Lower leg skin (tissue), 4 donors: Measurements from ENCODE around the gene FOXD2. TPM values are rescaled to one million over a fixed set of nuclear protein-coding genes. Genes with fewer than 3 reads are reported as not detected.

Experiments
- DNase-seq, 2 donors: peaks; one replicate each; pipeline ENCODE4 v3.0.0-alpha.2; 2019; ENCODE audit warnings: low spot score in 2 of 2
- H3K4me3 ChIP-seq: fragments of 200-600 bp; sonication (generic); 2 replicates; pipeline ENCODE4 v1.5.1; 2017; ENCODE audit warnings: mild to moderate bottlenecking, low read depth; ENCODE audit not compliant: poor library complexity, severe bottlenecking
- POLR2A ChIP-seq, 2 donors: fragments of 450-650 bp; IDR thresholded peaks; one replicate each; pipeline ENCODE4 v1.6.1; 2016 to 2017; ENCODE audit warnings: antibody characterized with exemption in 2 of 2, mild to moderate bottlenecking in 1 of 2, moderate library complexity in 1 of 2
- WGBS, 2 donors: methylation state at CpG; one replicate each; pipeline ENCODE4 v1.1.5; 2018; 5-methylcytosine and 5-hydroxymethylcytosine counted together
- intact Hi-C: fragments of 100-400 bp; cut with DNase I; formaldehyde crosslinking; loops from one replicate; pipeline ENCODE4 v1.15.0; 2023; ENCODE audit warnings: low total_unique reads
- total RNA-seq, 4 donors: library from RNA; depleted of rRNA; stranded (reverse); fragments of >200 nt; gene quantifications; one replicate each; pipeline ENCODE4 v1.1.0, GENCODE V29; 2016
- TF ChIP-seq, protein P1 (sequence below), 3 donors: fragments of 450-650 bp; IDR thresholded peaks; one replicate each; pipeline ENCODE4 v1.5.1; 2016; ENCODE audit warnings: antibody characterized with exemption in 3 of 3, mild to moderate bottlenecking in 3 of 3, moderate library complexity in 2 of 3

The FOXD2 gene
- total RNA-seq, 4 donors from 2014 or later = 0.13 to 0.56 (median 0.45) TPM; not detected in 1

DNA sequence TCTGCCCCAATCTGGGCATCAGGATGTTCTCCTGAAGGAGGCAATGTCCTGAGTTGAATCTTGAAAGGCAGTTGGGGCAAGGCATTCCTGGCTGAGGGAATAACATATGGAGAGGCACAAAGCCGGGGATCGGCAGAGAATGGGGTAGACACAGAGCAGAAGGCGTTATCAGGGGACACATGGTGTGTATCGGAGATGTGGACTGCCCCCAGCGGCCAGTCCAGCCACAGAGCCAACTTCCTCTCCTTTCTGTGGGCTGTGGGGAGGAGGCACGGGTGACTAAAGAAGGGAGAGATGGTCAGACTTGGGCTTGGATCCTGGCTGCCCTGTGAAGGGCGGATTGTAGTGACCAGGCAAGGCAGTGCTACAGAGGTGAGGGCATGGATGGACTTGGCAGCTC is 32.1 kb downstream of the FOXD2 start:
- intact Hi-C loops = no loop called here
- no peak overlapping the region for H3K4me3 ChIP-seq
- no peak for TF ChIP-seq POLR2A (IDR thresholded peaks at IDR 0.05)
- TF ChIP-seq, protein P1, sequence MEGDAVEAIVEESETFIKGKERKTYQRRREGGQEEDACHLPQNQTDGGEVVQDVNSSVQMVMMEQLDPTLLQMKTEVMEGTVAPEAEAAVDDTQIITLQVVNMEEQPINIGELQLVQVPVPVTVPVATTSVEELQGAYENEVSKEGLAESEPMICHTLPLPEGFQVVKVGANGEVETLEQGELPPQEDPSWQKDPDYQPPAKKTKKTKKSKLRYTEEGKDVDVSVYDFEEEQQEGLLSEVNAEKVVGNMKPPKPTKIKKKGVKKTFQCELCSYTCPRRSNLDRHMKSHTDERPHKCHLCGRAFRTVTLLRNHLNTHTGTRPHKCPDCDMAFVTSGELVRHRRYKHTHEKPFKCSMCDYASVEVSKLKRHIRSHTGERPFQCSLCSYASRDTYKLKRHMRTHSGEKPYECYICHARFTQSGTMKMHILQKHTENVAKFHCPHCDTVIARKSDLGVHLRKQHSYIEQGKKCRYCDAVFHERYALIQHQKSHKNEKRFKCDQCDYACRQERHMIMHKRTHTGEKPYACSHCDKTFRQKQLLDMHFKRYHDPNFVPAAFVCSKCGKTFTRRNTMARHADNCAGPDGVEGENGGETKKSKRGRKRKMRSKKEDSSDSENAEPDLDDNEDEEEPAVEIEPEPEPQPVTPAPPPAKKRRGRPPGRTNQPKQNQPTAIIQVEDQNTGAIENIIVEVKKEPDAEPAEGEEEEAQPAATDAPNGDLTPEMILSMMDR (IDR thresholded peaks at IDR 0.05) = no peak
- 81 to 82% methylated on average over 7 of the region's 7 CpGs for WGBS, 2 donors
- DNase-seq = no peak

DNA sequence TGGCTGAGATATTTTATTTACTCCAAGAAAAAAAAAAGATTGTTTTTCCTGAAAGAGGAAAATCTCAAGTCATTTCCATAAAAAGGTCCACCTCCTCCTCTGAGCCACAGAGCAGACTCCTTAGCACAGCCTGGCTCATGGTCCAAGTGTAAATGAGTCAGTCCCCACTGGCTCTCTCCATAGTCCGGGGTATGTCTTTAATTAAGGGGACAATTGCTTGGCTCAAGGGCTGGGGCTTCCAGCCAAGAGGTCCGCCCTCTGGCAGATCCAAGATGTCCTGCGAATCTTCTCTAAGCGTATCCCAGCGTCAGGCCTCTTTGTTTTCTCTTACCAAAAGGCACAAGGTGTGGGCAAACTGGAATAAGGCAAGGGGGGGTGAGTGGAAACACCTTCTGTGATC is 33.3 kb downstream of the FOXD2 start:
- intact Hi-C loops = no loop called here
- WGBS, 2 donors = 54 to 68% methylated on average over 5 of the region's 5 CpGs
- peak; percentile 86 to 95 for DNase-seq
- H3K4me3 ChIP-seq = no peak overlapping the region
- TF ChIP-seq POLR2A (IDR thresholded peaks at IDR 0.05) = no peak
- TF ChIP-seq, protein P1 (IDR thresholded peaks at IDR 0.05) = no peak

DNA sequence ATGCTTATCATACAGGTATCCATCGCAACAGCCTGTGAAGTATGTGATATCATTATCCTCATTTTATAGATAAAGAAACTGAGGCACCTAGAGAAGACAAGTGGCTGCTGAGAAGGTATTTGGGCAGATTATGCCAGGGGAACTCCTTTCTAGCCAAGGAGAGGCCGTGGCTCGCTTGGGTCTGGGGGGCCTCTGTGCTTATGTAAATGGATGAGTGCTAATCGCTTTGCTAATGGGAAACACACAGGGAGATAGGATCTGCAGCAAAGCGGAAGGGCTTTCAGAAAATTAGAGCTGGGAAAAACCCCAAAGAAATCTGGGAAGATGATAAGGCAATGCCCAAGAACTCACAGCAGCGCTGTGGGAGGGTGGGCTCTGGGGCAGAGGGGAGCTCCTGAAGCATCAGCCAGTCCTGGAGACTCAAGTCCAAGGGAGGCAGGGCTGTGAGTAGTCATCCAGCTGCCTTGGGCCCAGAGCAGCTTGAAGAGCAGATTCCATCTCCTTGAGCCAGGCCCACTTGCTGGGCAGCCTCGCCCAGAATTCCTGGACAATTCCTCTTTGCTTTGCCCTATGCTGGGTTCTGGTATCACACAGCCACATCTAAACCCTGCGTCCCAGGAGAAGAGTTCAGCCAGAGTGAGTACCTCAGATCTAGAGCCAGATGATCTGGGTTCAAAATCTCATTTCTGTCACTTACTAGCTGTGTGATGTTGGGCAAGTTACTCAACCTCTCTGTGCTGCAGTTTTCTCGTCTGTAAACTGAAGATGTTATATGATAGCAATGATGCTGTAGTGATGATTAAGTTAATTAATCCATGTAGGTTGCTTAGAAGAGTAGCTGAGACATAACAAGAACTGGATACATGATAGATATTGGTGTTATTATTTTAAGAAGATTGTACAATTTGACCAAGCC is 36.7 kb downstream of the FOXD2 start:
- intact Hi-C loops = no loop called here

DNA sequence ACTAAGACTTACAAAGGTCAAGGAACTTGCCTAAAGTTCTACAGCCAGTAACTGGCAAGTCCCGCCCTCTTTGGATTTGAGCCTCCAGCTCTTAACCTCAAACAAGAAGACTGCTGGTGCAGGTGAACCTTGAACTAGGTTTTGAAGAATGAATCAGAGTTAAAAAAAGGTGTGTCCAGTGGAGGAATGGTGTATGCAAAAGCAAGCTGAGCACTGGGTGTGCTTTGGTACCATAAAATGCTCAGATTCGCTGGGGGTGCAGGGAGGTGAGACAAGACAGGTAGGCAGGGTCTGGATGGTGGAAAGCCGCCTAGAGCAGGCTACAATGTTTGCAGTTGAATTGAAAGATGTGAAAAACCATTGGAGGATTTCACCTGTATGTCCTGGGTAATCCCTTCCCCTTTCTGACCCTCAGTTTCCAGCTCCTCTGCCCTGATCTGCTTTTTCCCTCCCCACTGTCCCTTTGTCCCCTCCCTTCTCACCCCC is 39.8 kb downstream of the FOXD2 start:
- H3K4me3 ChIP-seq = no peak overlapping the region
- intact Hi-C loops = no loop called here
- DNase-seq = no peak
- TF ChIP-seq, protein P1 (IDR thresholded peaks at IDR 0.05) = no peak
- TF ChIP-seq POLR2A (IDR thresholded peaks at IDR 0.05) = no peak
- WGBS, 2 donors = 88 to 92% methylated on average over 3 of the region's 3 CpGs

More for the DNA sequence above, 36.7 kb downstream of the FOXD2 start:
- 63 to 67% methylated on average over 9 of the region's 9 CpGs for WGBS, 2 donors
- no peak for TF ChIP-seq POLR2A (IDR thresholded peaks at IDR 0.05)
- TF ChIP-seq, protein P1 (IDR thresholded peaks at IDR 0.05) = no peak
- no peak overlapping the region for H3K4me3 ChIP-seq
- DNase-seq = peak in 1 of 2 donors; percentile 79

DNA sequence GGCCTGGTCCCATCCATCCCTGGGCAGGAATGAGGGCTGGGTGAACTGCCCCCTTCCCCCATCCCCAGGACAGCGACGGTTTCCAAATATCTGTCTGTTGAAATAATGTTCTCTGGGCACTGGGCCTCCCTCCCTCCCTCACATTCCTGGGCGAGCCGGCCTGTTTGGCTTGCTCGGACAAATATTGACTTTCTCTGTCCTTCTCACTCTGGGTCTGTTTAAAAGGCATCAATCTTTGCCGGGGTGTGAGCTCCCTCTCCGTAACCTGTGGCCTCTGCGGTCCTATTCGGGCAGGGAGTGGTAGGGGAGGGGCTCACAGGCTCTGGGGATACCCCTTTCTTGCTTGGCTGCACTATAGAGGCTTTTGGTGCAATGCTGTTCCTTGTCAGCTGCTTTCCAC is 40.2 kb downstream of the FOXD2 start:
- no peak overlapping the region for H3K4me3 ChIP-seq
- intact Hi-C loops = no loop called here
- no peak for TF ChIP-seq POLR2A (IDR thresholded peaks at IDR 0.05)
- TF ChIP-seq, protein P1 (IDR thresholded peaks at IDR 0.05) = no peak
- WGBS, 2 donors = 32 to 44% methylated on average over 9 of the region's 9 CpGs
- DNase-seq = peak; percentile 39 to 89
